MG63 (cell line): Measurements from ENCODE around the gene CEP128. TPM values are rescaled to one million over a fixed set of nuclear protein-coding genes. Genes with fewer than 3 reads are reported as not detected.
"Not testable (repeated sequence)": the region's sequence is repeated elsewhere in the genome, so short reads cannot be mapped to it uniquely, and the experiment has no call there.

Source experiments
- DNase-seq: peaks from one replicate; pipeline ENCODE4 v3.0.0-alpha.2; 2020
- H3K27me3 ChIP-seq: fragments of 250-450 bp; sonication (Bioruptor Pico); 2 replicates; pipeline ENCODE4 v1.5.1; 2020; ENCODE audit warnings: mild to moderate bottlenecking, moderate library complexity
- H3K36me3 ChIP-seq: fragments of 250-450 bp; sonication (Bioruptor Pico); 2 replicates; pipeline ENCODE4 v1.5.1; 2020; ENCODE audit warnings: mild to moderate bottlenecking, moderate library complexity
- H3K4me3 ChIP-seq: fragments of 250-450 bp; sonication (Bioruptor Pico); 2 replicates; pipeline ENCODE4 v1.5.1; 2020; ENCODE audit warnings: mild to moderate bottlenecking, moderate library complexity
- H3K9me3 ChIP-seq: fragments of 250-450 bp; sonication (Bioruptor Pico); 2 replicates; pipeline ENCODE4 v1.5.1; 2020; ENCODE audit warnings: mild to moderate bottlenecking, moderate library complexity
- total RNA-seq: library from RNA; depleted of rRNA; stranded (reverse); fragments of >200 nt; shearing (Covaris generic); gene quantifications from 2 replicates; pipeline ENCODE4 v1.2.3, GENCODE V29; 2014; ENCODE audit warnings: low replicate concordance

CEP128 gene
- total RNA-seq, 1 experiment from 2014 or later: 1.4 TPM

DNA sequence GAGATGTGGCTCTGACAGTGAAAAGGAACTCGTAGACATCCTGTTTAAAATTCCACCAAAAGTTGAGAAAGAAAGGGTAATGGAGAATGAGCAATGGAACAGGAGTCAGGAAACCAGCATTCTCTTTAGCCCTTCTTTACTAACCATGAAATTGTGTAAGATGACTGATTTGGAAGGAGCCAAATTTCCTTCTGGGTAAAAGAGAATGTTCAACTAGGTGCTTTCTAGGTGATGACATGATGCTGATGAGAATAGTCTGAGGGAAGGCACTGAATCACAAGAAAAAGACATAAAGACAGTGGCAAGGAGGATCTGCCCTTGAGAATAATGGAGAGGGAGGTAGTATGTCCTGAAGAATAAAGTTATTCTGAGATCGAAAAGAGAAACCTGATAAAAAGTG lies 16.1 kb upstream of the CEP128 start:
- H3K36me3 ChIP-seq: no peaks in the 10 kb centered on the region
- H3K9me3 ChIP-seq: no peaks in the 10 kb centered on the region
- no peak for DNase-seq
- H3K27me3 ChIP-seq: peaks cover 11% of the 10 kb centered on the region
- H3K4me3 ChIP-seq: no peak overlapping the region

DNA sequence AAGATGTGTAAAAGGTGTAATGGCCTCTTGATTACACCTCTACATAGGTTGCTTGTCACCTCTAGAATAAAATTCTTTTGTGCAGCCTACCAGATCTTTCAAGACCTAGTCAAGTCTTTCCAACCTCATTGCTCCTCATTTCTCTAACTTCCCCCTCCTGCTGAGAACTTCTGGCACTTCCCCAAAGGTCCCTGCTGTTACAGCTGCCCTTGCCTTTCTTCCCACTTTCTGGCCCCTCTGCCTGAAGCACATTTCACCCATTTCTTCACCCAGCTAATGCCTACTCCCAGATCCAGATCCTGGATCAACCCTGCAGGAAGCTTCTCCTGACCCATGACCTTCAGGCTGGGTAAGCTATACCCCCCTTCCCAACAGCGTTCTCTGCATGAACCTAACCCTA lies 15.4 kb upstream of the CEP128 start:
- Histone ChIP-seq H3K4me3 (no peak overlapping the region), H3K36me3 (no peaks in the 10 kb centered on the region), H3K27me3 (peaks cover 11% of the 10 kb centered on the region), H3K9me3 (no peaks in the 10 kb centered on the region)
- no peak for DNase-seq

DNA sequence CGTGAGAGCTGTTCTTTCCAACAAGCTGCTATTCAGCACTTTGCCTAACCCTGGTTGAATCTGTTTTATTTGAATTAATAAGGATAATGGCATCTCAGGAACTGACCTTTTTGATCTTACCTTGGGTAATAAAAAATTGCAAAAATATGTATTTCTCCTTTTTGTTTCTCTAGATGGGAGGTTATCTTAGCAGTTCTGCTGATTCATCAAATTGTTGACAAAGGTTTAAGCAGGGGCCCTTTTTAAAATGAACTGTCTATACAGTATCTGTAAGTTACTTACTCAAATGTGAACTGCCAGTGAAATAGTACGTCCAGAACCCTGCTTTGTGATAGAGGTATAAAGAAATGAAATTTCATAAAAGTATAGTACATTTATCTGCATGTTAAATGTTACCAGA lies 14.6 kb upstream of the CEP128 start:
- peaks cover 11% of the 10 kb centered on the region for H3K27me3 ChIP-seq
- no peaks in the 10 kb centered on the region for H3K9me3 ChIP-seq
- no peak overlapping the region for H3K4me3 ChIP-seq
- no peaks in the 10 kb centered on the region for H3K36me3 ChIP-seq
- no peak for DNase-seq

DNA sequence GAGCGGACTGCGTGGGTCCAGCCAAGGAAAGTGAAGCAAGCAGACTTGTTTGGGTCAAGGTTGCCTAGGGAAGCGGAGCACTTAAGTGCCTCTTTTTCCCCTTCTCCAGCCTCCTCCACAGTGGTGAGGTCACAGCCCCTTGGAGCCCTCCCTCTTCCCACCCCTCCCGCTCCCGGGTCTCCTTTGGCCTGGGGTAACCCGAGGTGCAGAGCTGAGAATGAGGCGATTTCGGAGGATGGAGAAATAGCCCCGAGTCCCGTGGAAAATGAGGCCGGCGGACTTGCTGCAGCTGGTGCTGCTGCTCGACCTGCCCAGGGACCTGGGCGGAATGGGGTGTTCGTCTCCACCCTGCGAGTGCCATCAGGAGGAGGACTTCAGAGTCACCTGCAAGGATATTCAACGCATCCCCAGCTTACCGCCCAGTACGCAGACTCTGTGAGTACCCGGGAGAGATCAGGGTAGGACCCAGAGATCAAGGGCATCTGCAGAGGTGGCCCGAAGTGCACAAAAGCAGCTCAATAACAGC lies 13.9 kb upstream of the CEP128 start, which contains the start of gene TSHR:
Gene TSHR, plus strand, starts transcription at position 206 of the 526 bp plus-strand sequence. Its CDS starts 60 bp downstream, at position 266.
- no peak for DNase-seq
- H3K27me3 ChIP-seq: peaks cover 11% of the 10 kb centered on the region
- H3K4me3 ChIP-seq: peak within 1 kb of the TSS; percentile 30
- H3K9me3 ChIP-seq: no peaks in the 10 kb centered on the region; the same call in 1 of the 2 replicates
- H3K36me3 ChIP-seq: no peaks in the 10 kb centered on the region

DNA sequence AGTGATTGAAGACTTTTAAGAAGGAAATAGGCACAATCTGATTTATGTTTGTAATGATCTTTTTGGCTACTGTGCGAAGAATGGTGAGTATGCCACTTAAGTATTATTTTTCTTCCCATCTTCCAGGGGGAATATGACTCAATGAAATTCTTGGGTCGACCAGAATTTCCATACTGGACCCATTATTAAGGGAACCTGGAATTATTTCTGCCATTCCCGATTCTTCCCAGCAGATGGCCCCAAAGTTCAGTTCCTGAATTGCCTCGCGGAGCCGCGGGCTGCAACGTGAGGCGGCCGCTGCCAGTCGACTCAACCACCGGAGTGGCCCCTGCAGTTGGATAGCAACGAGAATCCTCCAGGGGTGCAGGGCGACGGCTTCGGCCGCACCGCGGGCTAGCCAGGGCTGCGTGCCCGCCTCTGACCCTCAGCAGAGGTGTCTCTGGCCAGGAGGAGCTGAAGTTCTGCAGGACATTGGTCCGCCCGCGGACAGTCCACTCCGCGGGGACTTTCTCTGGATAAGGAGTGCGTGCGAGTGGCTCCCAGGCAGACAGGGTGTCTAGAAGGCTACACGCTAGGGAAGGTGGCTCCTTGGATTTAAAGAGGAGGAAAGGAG lies 13.3 kb upstream of the CEP128 start:
- H3K9me3 ChIP-seq: no peaks in the 10 kb centered on the region; the same call in 1 of the 2 replicates
- peaks cover 13% of the 10 kb centered on the region for H3K27me3 ChIP-seq
- no peaks in the 10 kb centered on the region for H3K36me3 ChIP-seq
- peak overlapping the region; percentile 30 for H3K4me3 ChIP-seq
- DNase-seq: peak; percentile 62

DNA sequence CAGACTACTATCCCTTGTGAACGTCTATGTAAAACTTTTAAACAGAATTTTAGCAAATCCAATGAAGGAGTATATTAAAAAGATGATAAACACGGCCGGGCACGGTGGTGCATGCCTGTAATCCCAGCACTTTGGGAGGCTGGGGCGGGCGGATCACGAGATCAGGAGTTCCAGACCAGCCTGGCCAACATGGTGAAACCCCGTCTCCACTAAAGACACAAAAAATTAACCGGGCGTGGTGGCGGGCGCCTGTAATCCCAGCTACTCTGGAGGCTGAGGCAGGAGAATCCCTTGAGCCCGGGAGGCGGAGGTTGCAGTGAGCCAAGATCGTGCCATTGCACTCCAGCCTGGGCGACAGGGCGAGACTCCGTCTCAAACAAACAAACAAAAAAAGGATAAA lies 11.7 kb upstream of the CEP128 start:
- DNase-seq, H3K4me3 ChIP-seq, H3K9me3 ChIP-seq, H3K36me3 ChIP-seq: not testable (repeated sequence)
- H3K27me3 ChIP-seq: peaks cover 13% of the 10 kb centered on the region

DNA sequence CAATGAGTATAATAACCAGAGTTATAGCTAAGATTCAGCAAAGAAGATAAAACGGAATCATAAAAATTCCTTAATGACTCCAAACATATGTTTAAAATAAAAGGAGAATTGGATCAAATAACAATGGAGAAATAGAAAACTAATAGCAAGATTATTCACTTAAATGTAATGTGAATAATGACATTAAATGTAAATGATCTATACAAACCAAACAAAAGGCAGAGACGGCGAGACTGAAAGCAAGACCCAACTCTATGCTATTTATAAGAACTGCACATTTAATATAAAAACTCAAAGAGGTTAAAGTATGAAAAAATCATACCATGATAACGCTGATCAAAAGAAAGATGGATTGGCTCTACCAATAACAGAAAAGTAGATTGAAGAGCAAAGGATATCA lies 10.0 kb upstream of the CEP128 start:
- Histone ChIP-seq H3K9me3 (no peaks in the 10 kb centered on the region; the same call in 1 of the 2 replicates), H3K27me3 (peaks cover 13% of the 10 kb centered on the region; the same call in 1 of the 2 replicates), H3K36me3 (no peaks in the 10 kb centered on the region), H3K4me3 (no peak overlapping the region)
- no peak for DNase-seq

DNA sequence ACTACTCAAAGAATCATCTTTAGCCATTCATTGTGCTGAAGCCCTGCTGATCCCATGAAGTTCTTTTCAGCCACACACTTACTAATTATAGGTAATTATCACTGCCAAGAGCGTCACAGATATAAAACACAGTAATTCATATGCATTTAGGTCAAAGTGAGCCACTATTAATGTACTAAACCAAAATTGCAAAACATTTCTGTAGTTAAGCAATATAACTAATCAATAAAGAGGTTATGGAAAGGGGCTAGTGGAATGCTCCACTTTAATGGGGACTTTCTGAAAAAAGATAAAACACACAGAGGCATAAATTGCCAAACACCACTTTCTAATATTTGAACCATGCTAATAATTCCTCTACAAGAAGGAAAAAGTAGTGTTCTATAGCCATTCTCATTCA lies 6.8 kb upstream of the CEP128 start:
- no peak overlapping the region for H3K4me3 ChIP-seq
- no peaks in the 10 kb centered on the region; the same call in 1 of the 2 replicates for H3K9me3 ChIP-seq
- H3K36me3 ChIP-seq: no peaks in the 10 kb centered on the region
- H3K27me3 ChIP-seq: 0 out of 2 replicates have a peak, but pooled peaks cover 2% of the 10 kb centered on the region
- DNase-seq: no peak

DNA sequence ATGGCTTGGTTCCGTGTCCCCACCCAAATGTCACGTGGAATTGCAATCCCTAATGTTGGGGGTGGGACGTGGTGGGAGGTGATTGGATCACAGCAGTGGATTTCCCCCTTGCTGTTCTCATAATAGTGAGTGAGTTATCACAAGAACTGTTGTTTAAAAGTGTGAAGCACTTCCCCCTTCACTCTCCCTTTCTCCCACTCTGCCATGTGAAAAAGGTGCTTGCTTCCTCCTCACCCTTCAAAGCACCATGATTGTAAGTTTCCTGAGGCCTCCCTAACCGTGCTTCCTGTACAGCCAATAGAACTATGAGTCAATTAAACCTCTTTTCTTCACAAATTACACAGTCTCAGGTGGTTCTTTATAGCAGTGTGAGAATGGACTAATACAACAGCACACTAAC lies 5.3 kb upstream of the CEP128 start:
- H3K9me3 ChIP-seq: no peaks in the 10 kb centered on the region; the same call in 1 of the 2 replicates
- DNase-seq: no peak
- 0 out of 2 replicates have a peak, but pooled peaks cover 2% of the 10 kb centered on the region for H3K27me3 ChIP-seq
- no peaks in the 10 kb centered on the region for H3K36me3 ChIP-seq
- H3K4me3 ChIP-seq: no peak overlapping the region

DNA sequence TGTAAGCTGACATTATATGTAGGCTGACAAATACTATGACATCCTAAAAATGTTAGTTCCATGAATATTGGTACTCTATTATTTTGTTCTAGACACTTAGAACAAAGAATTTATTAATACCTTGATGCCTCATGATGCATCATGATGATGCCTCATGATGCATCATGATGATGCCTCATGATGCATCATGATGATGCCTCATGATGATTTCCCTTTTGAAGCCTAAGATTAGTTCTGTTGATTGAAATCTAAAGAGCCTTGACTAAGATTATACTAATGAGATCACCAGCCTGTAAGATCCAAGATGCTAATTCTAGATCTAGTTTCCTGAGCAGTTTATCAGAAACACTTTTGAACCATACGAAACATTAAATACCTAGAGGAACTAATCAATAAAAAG lies 4.6 kb upstream of the CEP128 start:
- DNase-seq: no peak
- Histone ChIP-seq H3K27me3 (0 out of 2 replicates have a peak, but pooled peaks cover 2% of the 10 kb centered on the region), H3K36me3 (no peaks in the 10 kb centered on the region), H3K4me3 (no peak overlapping the region), H3K9me3 (no peaks in the 10 kb centered on the region; the same call in 1 of the 2 replicates)

DNA sequence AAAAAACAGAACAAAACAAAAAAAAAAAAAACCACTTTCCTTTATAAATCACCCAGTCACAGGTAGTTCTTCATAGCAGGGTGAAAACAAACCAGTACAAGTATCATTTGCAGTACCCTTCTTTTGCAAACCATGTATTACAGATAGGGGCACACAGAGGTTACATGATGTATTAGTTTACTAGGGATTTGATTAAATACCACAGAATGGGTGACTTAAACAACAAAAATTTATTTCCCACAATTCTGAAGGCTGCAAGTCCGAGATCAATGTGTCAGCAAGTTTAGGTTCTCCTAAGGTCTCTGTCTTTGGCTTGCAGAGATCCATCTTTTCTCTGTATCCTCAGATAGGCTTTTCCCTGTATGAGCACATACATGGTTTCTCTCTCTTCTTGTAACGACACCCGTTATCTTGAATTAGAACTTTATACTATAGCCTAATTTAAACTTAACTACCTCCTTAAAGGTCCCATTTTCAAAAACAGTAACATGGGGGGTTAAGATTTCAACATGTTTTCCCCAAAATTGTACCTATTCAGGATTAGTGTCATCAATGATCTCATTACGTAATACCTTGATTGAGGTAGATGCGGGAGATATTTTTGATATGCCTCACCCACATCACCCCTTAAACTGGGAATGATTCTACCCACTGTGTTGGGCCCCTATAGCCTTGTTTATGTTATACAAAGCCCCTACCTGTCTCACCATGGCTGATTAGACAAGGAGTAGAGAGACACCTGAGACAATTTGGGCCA lies 3.5 kb upstream of the CEP128 start:
- H3K4me3 ChIP-seq: no peak overlapping the region
- H3K36me3 ChIP-seq: no peaks in the 10 kb centered on the region
- H3K27me3 ChIP-seq: no peaks in the 10 kb centered on the region
- no peaks in the 10 kb centered on the region for H3K9me3 ChIP-seq
- DNase-seq: no peak

DNA sequence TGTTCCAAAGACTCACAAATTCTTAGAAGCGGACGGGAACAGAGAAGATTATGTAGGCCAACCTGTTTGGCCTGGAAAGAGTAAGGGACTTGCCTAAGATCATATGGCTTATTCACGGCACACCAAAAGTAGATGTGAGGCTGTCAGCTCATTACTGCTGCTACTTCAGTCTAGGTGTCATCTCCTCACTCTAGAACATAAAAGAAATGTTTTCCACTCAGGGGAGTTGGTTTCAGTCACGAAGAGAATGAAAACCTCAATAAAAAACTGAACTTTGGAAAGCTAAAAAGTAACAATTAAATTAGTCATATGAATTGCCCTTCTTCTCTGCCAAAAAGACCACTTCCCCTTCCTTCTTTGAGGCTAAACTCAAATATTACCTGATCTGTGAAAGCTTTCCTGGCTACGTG lies 658 bp upstream of the CEP128 start:
- Histone ChIP-seq H3K4me3 (peak overlapping the region; percentile 76), H3K27me3 (no peaks in the 10 kb centered on the region), H3K36me3 (no peaks in the 10 kb centered on the region), H3K9me3 (no peaks in the 10 kb centered on the region)
- no peak for DNase-seq

DNA sequence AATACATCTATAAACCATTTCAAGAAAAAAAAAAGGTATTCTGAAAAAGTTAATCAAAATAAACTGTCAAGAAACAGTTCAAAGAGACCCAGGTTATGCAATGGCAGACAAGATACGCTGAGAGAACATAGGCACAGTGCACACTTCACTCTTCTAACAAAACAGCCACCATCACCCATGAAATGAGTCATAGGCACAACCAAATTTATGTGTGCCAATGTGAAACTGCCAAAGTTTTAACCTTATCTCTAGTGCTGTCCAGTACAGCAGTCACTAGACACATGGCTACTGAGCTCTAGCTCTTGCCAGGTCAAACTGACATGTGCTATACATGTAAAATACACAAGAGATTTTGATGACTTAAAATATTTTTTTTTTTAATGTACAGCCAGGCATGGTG lies 1.4 kb downstream of the CEP128 start:
- Histone ChIP-seq H3K9me3 (no peaks in the 10 kb centered on the region), H3K4me3 (no peak overlapping the region), H3K36me3 (no peaks in the 10 kb centered on the region), H3K27me3 (no peaks in the 10 kb centered on the region)
- DNase-seq: no peak

DNA sequence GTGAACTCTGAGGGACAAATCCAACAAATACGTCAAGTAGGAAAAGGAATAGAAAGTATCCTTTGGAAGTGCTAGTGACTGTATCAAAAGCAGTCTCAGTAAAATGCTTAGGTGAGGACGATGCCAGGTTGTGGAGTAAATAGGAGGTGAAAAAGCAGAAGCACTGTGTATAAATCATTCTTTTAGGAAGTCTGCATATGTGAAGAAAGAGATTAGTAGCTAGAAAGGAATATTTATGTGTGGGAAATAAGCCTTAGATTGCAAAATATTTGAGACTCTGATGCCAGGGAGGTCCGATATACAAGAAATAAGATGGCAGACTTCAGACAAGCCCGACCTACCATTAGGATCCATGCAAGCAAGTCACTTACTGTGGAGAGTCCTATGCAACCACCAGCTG lies 7.9 kb downstream of the CEP128 start:
- no peaks in the 10 kb centered on the region for H3K36me3 ChIP-seq
- no peaks in the 10 kb centered on the region for H3K27me3 ChIP-seq
- no peak overlapping the region for H3K4me3 ChIP-seq
- no peaks in the 10 kb centered on the region for H3K9me3 ChIP-seq
- no peak for DNase-seq

DNA sequence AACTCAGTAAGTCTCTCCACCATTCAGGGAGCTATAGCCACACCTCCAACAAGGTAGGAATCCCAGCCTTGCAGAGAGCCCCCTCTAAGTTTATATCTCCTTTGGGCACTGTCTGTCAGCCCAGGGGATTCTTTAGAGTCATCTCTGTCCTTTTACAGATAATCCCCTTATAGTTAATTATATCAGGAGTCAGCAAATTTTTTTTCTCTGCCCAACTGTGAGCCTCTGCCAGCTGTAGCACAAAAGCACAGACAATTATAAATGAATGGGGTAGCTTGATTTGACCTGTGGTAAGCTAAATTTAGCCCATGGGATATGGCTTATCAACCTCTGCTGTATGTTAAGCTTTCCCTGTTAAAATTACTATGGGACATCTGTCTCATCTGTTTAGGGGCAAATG lies 8.3 kb downstream of the CEP128 start:
- no peaks in the 10 kb centered on the region for H3K9me3 ChIP-seq
- DNase-seq: no peak
- no peaks in the 10 kb centered on the region for H3K27me3 ChIP-seq
- H3K4me3 ChIP-seq: no peak overlapping the region
- no peaks in the 10 kb centered on the region for H3K36me3 ChIP-seq

DNA sequence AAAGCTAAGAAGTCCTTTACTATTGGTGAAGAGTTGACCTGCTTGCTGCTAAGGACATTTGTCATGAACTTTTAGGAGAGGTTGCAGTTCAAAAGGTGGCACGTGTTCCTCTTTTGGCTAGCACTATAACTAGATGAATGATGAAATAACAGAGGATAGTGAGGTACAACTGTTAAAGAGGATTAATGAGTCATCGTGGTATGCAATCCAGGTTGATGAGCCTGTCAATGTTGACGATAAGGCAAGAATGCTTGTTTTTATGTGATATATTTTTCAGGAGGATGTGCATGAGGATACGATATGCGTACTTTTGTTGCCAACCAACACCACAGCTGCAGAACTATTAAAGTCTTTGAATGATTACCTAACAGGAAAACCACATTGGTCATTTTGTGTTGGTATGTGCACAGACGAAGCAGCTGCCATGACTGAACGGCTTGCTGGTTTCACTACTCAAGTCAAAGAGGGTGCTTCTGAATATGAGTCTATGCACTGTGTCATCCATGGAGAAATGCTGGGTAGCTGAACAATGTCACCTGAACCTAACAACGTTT lies 10.6 kb downstream of the CEP128 start:
- H3K27me3 ChIP-seq: no peaks in the 10 kb centered on the region
- DNase-seq: peak; percentile 42
- no peaks in the 10 kb centered on the region for H3K9me3 ChIP-seq
- no peak overlapping the region for H3K4me3 ChIP-seq
- H3K36me3 ChIP-seq: no peaks in the 10 kb centered on the region

DNA sequence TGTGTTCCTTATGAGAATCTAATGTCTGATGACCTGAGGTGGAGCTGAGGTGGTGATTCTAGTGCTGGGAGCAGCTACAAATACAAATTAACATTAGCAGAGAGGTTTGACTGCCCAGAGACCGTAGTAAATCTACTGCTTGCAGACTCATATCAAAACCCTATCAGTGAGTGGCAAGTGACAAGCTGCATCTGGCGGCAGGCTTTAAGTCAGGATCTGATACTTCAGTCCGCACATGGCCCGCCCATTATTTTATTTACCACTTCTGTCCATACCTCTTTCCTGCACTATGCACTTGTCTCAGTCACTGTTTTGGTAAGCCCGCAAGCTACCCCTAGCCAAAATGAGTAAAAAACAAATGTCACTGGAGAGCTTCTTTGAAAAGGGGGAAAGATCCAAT lies 11.4 kb downstream of the CEP128 start:
- Histone ChIP-seq H3K36me3 (no peaks in the 10 kb centered on the region), H3K4me3 (no peak overlapping the region), H3K9me3 (no peaks in the 10 kb centered on the region), H3K27me3 (no peaks in the 10 kb centered on the region)
- DNase-seq: no peak
